OCI-LY7 (cell line): Measurements from ENCODE around the gene CFC1.
"Not testable (repeated sequence)": the region's sequence is repeated elsewhere in the genome, so short reads cannot be mapped to it uniquely, and the experiment has no call there.

Experiments
- CTCF ChIP-seq: fragments of 200-600 bp; sonication (generic); conservative IDR thresholded peaks from 2 replicates; pipeline ENCODE4 v1.5.1; 2014; ENCODE audit warnings: mild to moderate bottlenecking, antibody characterized with exemption, low read length, moderate library complexity, mixed read lengths
- EZH2phosphoT487 ChIP-seq: fragments of 200-600 bp; sonication (generic); IDR thresholded peaks from 2 replicates; pipeline ENCODE4 v1.6.1; 2018; ENCODE audit warnings: low read depth, borderline replicate concordance, mild to moderate bottlenecking, mixed run types, antibody characterized with exemption, low read length, moderate library complexity, mixed read lengths

DNA sequence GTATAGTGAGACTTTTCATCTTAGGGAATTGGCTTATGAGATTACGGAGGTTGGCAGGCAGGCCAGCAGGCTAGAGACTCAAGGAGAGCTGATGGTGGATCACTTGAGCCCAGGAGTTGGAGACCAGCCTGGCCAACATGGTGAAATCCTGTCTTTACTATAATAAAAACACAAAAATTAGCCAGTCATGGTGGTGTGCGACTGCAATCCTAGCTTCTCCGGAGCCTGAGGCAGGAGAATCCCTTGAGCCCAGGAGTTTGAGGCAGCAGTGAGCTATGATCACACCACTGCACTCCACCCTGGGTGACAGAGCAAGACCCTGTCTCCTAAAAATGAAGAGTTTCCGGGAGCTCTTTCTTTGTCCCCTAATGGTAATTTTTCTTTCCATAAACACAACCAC is 14.6 kb downstream of the CFC1 start:
- TF ChIP-seq CTCF, EZH2phosphoT487: not testable (repeated sequence)
